ENCODE measurements around the gene MGAT5. TPM values are rescaled to one million over a fixed set of nuclear protein-coding genes. Genes with fewer than 3 reads are reported as not detected.

The MGAT5 gene
- total RNA-seq, 1 donor from 2014 or later = 21.2 TPM

- Mint-ChIP-seq H3K9me3 (no peaks in the 10 kb centered on the region), H3K27ac (no peak overlapping the region), H3K36me3 (peaks cover 2% of the 10 kb centered on the region), H3K27me3 (ENCODE audit: insufficient read depth, low read depth) (peaks cover 3% of the 10 kb centered on the region), H3K4me3 (no peak overlapping the region), H3K4me1 (peaks cover 10% of the 10 kb centered on the region)
- Histone ChIP-seq H3K9ac (no peak overlapping the region), H3K4me2 (no peak overlapping the region), H3K4me1 (peaks cover 18% of the 10 kb centered on the region), H3K9me3 (ENCODE audit: low read depth) (no peaks in the 10 kb centered on the region), H4K20me1 (ENCODE audit: low read depth) (peaks cover 10% of the 10 kb centered on the region), H3K27me3 (no peaks in the 10 kb centered on the region), H3K79me2 (ENCODE audit: low read depth) (peaks cover 15% of the 10 kb centered on the region), H2AFZ (replicated peaks) (no peak overlapping the region), H3F3A (ENCODE audit: low read depth) (no peaks in the 10 kb centered on the region), H3K36me3 (no peaks in the 10 kb centered on the region), H3K4me3 (no peak overlapping the region), H3K27ac (no peak overlapping the region)
- DNase-seq (ENCODE audit: low spot score) = no peak
- TF ChIP-seq EZH2 (IDR thresholded peaks at IDR 0.05) (no peak), CTCF (IDR thresholded peaks at IDR 0.05) (no peak), EZH2phosphoT487 (IDR thresholded peaks at IDR 0.05) (no peak)
Observed at GRCh38 chr2:134247679-134248078, 6.2 kb upstream of the MGAT5 start.

DNA sequence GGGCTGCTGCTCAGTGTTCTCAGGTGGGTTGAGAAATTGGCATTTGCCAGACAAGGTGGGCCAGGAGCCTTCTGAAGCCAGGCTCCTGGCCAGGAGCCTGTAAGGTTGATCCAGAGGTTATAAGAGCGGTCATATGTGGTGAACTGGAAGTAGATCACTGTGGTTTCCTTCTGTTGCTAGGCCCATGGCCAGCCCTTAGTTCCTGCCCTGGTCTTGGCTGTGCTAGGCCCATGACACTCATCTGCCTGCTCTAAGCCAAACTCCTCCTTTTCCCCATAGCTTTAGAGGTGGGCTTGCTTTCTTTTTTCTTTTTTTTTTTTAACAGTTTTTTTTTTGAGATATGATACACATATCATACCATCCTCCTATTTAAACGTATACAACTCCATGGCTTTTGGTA lies 5.0 kb upstream of the MGAT5 start:
- H3K4me3 ChIP-seq = no peak overlapping the region
- no peak overlapping the region for H3K27ac ChIP-seq
- no peaks in the 10 kb centered on the region for H3F3A ChIP-seq (ENCODE audit: low read depth)
- H3K4me1 ChIP-seq = peaks cover 18% of the 10 kb centered on the region
- no peak overlapping the region for H2AFZ ChIP-seq (replicated peaks)
- H3K27me3 ChIP-seq = no peaks in the 10 kb centered on the region
- Mint-ChIP-seq H3K4me3 (no peak overlapping the region), H3K27me3 (ENCODE audit: insufficient read depth, low read depth) (peaks cover 3% of the 10 kb centered on the region), H3K9me3 (no peaks in the 10 kb centered on the region), H3K36me3 (peaks cover 4% of the 10 kb centered on the region), H3K4me1 (peaks cover 10% of the 10 kb centered on the region), H3K27ac (no peak overlapping the region)
- TF ChIP-seq EZH2phosphoT487 (IDR thresholded peaks at IDR 0.05) (no peak), CTCF (IDR thresholded peaks at IDR 0.05) (no peak), EZH2 (IDR thresholded peaks at IDR 0.05) (no peak)
- peaks cover 15% of the 10 kb centered on the region for H3K79me2 ChIP-seq (ENCODE audit: low read depth)
- H3K9ac ChIP-seq = no peak overlapping the region
- no peak for DNase-seq (ENCODE audit: low spot score)
- H3K36me3 ChIP-seq = no peaks in the 10 kb centered on the region
- H4K20me1 ChIP-seq (ENCODE audit: low read depth) = peaks cover 10% of the 10 kb centered on the region
- H3K9me3 ChIP-seq (ENCODE audit: low read depth) = no peaks in the 10 kb centered on the region
- no peak overlapping the region for H3K4me2 ChIP-seq

GRCh38 chr2:134249755-134250154 lies 4.1 kb upstream of the MGAT5 start:
- H3K4me1 Mint-ChIP-seq = peaks cover 11% of the 10 kb centered on the region

More at GRCh38 chr2:134249755-134250154, 4.1 kb upstream of the MGAT5 start:
- H3K27me3 ChIP-seq = no peaks in the 10 kb centered on the region
- Mint-ChIP-seq H3K27me3 (ENCODE audit: insufficient read depth, low read depth) (peaks cover 3% of the 10 kb centered on the region), H3K27ac (no peak overlapping the region), H3K36me3 (peaks cover 4% of the 10 kb centered on the region), H3K9me3 (no peaks in the 10 kb centered on the region), H3K4me3 (no peak overlapping the region)
- H3K4me3 ChIP-seq = no peak overlapping the region
- peaks cover 15% of the 10 kb centered on the region for H3K79me2 ChIP-seq (ENCODE audit: low read depth)
- no peak overlapping the region for H3K27ac ChIP-seq
- TF ChIP-seq EZH2 (IDR thresholded peaks at IDR 0.05) (no peak), CTCF (IDR thresholded peaks at IDR 0.05) (no peak), EZH2phosphoT487 (IDR thresholded peaks at IDR 0.05) (no peak)
- peaks cover 10% of the 10 kb centered on the region for H4K20me1 ChIP-seq (ENCODE audit: low read depth)
- no peak overlapping the region for H3K4me2 ChIP-seq
- peaks cover 18% of the 10 kb centered on the region for H3K4me1 ChIP-seq
- H3K9ac ChIP-seq = no peak overlapping the region
- H3F3A ChIP-seq (ENCODE audit: low read depth) = no peaks in the 10 kb centered on the region
- no peaks in the 10 kb centered on the region for H3K9me3 ChIP-seq (ENCODE audit: low read depth)
- no peak overlapping the region for H2AFZ ChIP-seq (replicated peaks)
- H3K36me3 ChIP-seq = no peaks in the 10 kb centered on the region
- no peak for DNase-seq (ENCODE audit: low spot score)
